Measurements from ENCODE around the gene PLCD3. TPM values are rescaled to one million over a fixed set of nuclear protein-coding genes. Genes with fewer than 3 reads are reported as not detected.
"Not testable (repeated sequence)": the region's sequence is repeated elsewhere in the genome, so short reads cannot be mapped to it uniquely, and the experiment has no call there.

The PLCD3 gene
- total RNA-seq, 4 donors from 2014 or later = 50.4 to 147 (median 81.8) TPM

GRCh38 chr17:45125509-45125908 lies 6.8 kb downstream of the PLCD3 start:
- Histone ChIP-seq H3K27ac (no peak overlapping the region), H3K4me3 (no peak overlapping the region), H3K27me3 (no peaks in the 10 kb centered on the region), H3K36me3 (peaks cover 0 to 9% of the 10 kb centered on the region in 2 donors), H3K9me3 (no peaks in the 10 kb centered on the region), H3K4me1 (peaks cover 0 to 85% (median 39%) of the 10 kb centered on the region in 3 donors)
- TF ChIP-seq POLR2A (IDR thresholded peaks at IDR 0.05) = no peak
- no peak for TF ChIP-seq POLR2AphosphoS5 (IDR thresholded peaks at IDR 0.05)
- no peak for TF ChIP-seq EP300 (IDR thresholded peaks at IDR 0.05)
- no peak for TF ChIP-seq CTCF (IDR thresholded peaks at IDR 0.05)
- WGBS, 2 donors (ENCODE audit: low coverage in 1 of 2) = 89 to 100% methylated on average over 1 to 6 of the region's 8 CpGs
- no peak for ATAC-seq

- not testable (repeated sequence) for H3K4me3 ChIP-seq, ATAC-seq, H3K27me3 ChIP-seq, H3K9me3 ChIP-seq
- Histone ChIP-seq H3K27ac (peak overlapping the region in 3 of 4 donors; percentile 21 to 68 (median 62)), H3K4me1 (peaks cover 0 to 78% (median 33%) of the 10 kb centered on the region in 3 donors), H3K36me3 (peaks cover 0 to 16% of the 10 kb centered on the region in 2 donors)
- WGBS, 2 donors (ENCODE audit: low coverage in 1 of 2) = 77 to 100% methylated on average over 1 to 3 of the region's 5 CpGs
Measured at GRCh38 chr17:45124797-45125122, 7.6 kb downstream of the PLCD3 start.

- peak; percentile 77 for ATAC-seq
- H3K4me1 ChIP-seq = peaks cover 0 to 72% (median 30%) of the 10 kb centered on the region in 3 donors
Measured at GRCh38 chr17:45123930-45124796, 8.2 kb downstream of the PLCD3 start.

DNA sequence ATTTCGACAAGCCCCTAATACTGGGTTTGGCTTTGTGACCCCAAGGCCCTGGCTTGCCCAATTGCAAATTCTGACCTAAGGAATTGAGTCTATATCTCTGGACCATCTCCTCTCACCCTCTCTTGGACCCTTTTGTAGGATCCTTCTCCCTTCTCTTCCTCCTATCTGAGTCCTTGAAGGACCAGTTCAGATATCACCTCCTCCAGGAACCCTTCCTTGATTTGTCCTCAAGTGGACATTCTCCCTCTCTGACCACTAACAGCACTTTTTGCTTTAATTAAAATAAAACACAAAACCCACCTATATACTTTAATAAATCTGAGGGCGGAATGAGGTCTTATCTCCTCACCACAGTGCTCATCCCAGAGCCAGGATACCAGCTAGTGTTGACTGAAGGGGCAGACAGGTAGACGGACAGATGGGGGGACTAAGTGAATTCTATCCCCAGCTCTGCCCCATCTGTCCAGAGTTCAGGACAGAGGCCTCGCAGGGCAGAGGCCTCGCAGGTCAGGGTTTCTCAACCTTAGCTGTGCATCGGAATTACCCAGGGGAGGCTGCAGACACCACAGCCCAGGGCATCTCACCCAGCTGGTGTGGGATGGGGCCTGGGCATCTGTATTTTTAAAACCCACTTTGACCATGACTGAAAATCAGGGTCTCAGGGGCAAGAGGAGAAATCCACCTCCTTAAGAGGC lies 9.1 kb downstream of the PLCD3 start:
- no peaks in the 10 kb centered on the region for H3K27me3 ChIP-seq
- no peak for TF ChIP-seq CTCF (IDR thresholded peaks at IDR 0.05)
- TF ChIP-seq POLR2A (IDR thresholded peaks at IDR 0.05) = no peak
- TF ChIP-seq POLR2AphosphoS5 (IDR thresholded peaks at IDR 0.05) = no peak
- no peak for TF ChIP-seq EP300 (IDR thresholded peaks at IDR 0.05)
- peaks cover 0 to 63% (median 26%) of the 10 kb centered on the region in 3 donors for H3K4me1 ChIP-seq
- no peak for ATAC-seq
- 89 to 96% methylated on average over 1 to 2 of the region's 6 CpGs for WGBS, 2 donors (ENCODE audit: low coverage in 1 of 2)
- no peak overlapping the region for H3K4me3 ChIP-seq
- H3K36me3 ChIP-seq = peaks cover 0 to 32% of the 10 kb centered on the region in 2 donors
- H3K9me3 ChIP-seq = no peaks in the 10 kb centered on the region
- H3K27ac ChIP-seq = peak overlapping the region in 3 of 4 donors; percentile 21 to 68 (median 62)

More at GRCh38 chr17:45123930-45124796, 8.2 kb downstream of the PLCD3 start:
- no peak for TF ChIP-seq POLR2A (IDR thresholded peaks at IDR 0.05)
- no peak for TF ChIP-seq POLR2AphosphoS5 (IDR thresholded peaks at IDR 0.05)
- no peak for TF ChIP-seq CTCF (IDR thresholded peaks at IDR 0.05)
- no peak for TF ChIP-seq EP300 (IDR thresholded peaks at IDR 0.05)
- Histone ChIP-seq H3K4me3 (no peak overlapping the region), H3K27ac (peak overlapping the region in 3 of 4 donors; percentile 21 to 68 (median 62)), H3K27me3 (no peaks in the 10 kb centered on the region), H3K9me3 (no peaks in the 10 kb centered on the region), H3K36me3 (peaks cover 0 to 22% of the 10 kb centered on the region in 2 donors)
- WGBS, 2 donors (ENCODE audit: low coverage in 1 of 2) = 79 to 100% methylated on average over 4 to 5 of the region's 15 CpGs

- TF ChIP-seq POLR2AphosphoS5 (IDR thresholded peaks at IDR 0.05) (no peak), EP300 (IDR thresholded peaks at IDR 0.05) (no peak), CTCF (IDR thresholded peaks at IDR 0.05) (no peak), POLR2A (IDR thresholded peaks at IDR 0.05) (no peak)
- Histone ChIP-seq H3K9me3 (no peaks in the 10 kb centered on the region), H3K4me1 (peaks cover 0 to 46% (median 15%) of the 10 kb centered on the region in 3 donors), H3K27ac (no peak overlapping the region), H3K4me3 (no peak overlapping the region), H3K36me3 (peaks cover 0 to 52% of the 10 kb centered on the region in 2 donors), H3K27me3 (no peaks in the 10 kb centered on the region)
- WGBS, 2 donors (ENCODE audit: low coverage in 1 of 2) = 80% methylated on average over 1 of the region's 45 CpGs; no CpG with 5 or more reads in 1 of the 2 donors
- ATAC-seq = no peak
Measured at GRCh38 chr17:45121055-45121454, 11.3 kb downstream of the PLCD3 start.

Data from gastroesophageal sphincter (tissue), 4 donors.